Muscle of leg (tissue), 11 donors: ENCODE data around the gene SRC. TPM values are rescaled to one million over a fixed set of nuclear protein-coding genes. Genes with fewer than 3 reads are reported as not detected.

Experiments
- DNase-seq: peaks from one replicate; pipeline ENCODE4 v3.0.0; 2013
- H3K27ac ChIP-seq: one replicate; pipeline ENCODE4 v1.5.1; 2013; ENCODE audit warnings: mild to moderate bottlenecking, low read length, control low read depth
- H3K27me3 ChIP-seq: one replicate; pipeline ENCODE4 v1.6.1; 2013; ENCODE audit warnings: low read length; ENCODE audit not compliant: control insufficient read depth, insufficient read depth
- H3K36me3 ChIP-seq: one replicate; pipeline ENCODE4 v1.6.1; 2013; ENCODE audit warnings: low read length; ENCODE audit not compliant: control insufficient read depth, insufficient read depth
- H3K4me1 ChIP-seq: one replicate; pipeline ENCODE4 v1.6.1; 2013; ENCODE audit warnings: low read length; ENCODE audit not compliant: control insufficient read depth, insufficient read depth
- H3K4me3 ChIP-seq: one replicate; pipeline ENCODE4 v1.5.1; 2013; ENCODE audit warnings: low read length, control low read depth
- H3K9me3 ChIP-seq: replicated peaks from 2 replicates; pipeline ENCODE4 v1.6.1; 2013; ENCODE audit warnings: low read depth, low read length; ENCODE audit not compliant: control insufficient read depth
- WGBS: methylation state at CpG from one replicate; pipeline ENCODE4 v1.1.5; 2013; ENCODE audit warnings: missing lambda C conversion rate; ENCODE audit not compliant: insufficient coverage; 5-methylcytosine and 5-hydroxymethylcytosine counted together
- polyA plus RNA-seq, 8 donors: library from polyadenylated mRNA; unstranded; fragments of 120-200 nt; gene quantifications; one replicate each; pipeline versions ENCODE4 v1.2.1 to v1.2.3, GENCODE V29; 2013; ENCODE audit warnings: inconsistent platforms in 1 of 8, low replicate concordance in 1 of 8; ENCODE audit not compliant: insufficient read length in 8 of 8, insufficient read depth in 1 of 8
- total RNA-seq: library from RNA; stranded (reverse); fragments of 120-200 nt; gene quantifications from one replicate; pipeline ENCODE4 v1.2.4, GENCODE V29; 2013

Gene SRC
- total and polyA plus RNA-seq, 9 donors, result 8.6 to 25.4 (median 16.6) TPM

DNA sequence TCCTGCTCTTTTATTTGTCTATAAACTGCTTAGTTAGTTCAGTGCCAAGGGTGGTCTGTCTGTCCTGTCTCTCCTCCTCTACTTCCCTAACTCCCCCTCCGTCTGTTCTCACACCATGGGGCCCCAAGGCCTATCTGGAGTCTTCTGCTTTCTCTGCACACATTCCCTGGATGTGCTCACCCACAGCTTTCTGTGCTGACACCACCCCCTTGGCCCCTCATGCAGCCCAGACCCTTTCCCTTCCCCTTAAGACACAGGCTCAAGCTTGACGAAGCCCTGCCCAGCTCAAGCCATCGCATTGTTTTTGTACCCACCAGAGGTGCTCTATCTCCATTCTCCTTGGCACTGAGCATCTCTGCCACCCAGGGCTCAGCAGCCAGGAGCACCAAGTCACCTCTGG lies 97.0 kb downstream of the SRC start:
- Histone ChIP-seq H3K4me3 (no peak overlapping the region), H3K4me1 (no peaks in the 10 kb centered on the region), H3K9me3 (no peaks in the 10 kb centered on the region), H3K27me3 (no peaks in the 10 kb centered on the region), H3K36me3 (no peaks in the 10 kb centered on the region), H3K27ac (no peak overlapping the region)
- no peak for DNase-seq
- WGBS, result 77% methylated on average over 3 of the region's 3 CpGs

DNA sequence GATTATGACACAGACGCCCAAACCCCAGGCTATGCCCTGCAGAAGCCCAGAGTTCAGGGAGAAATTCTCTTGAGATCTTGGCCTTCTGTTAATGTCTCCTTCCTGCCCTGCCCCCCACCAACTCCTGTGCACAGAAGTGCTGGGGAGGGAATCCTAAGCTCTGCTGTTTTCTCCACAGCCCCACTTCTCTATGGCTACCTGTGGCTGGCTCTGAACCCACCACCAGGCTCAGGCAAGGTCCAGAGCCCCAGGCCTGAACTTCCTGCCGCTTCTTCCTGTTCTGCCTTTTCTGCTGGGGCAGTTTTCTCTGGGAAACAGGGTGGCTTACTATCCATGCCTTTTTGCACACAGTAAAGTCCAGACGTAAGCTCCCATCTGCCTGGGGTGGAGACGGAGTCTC lies 97.7 kb downstream of the SRC start:
- H3K4me3 ChIP-seq, result no peak overlapping the region
- no peaks in the 10 kb centered on the region for H3K36me3 ChIP-seq
- no peaks in the 10 kb centered on the region for H3K27me3 ChIP-seq
- H3K9me3 ChIP-seq, result no peaks in the 10 kb centered on the region
- DNase-seq, result no peak
- H3K27ac ChIP-seq, result no peak overlapping the region
- WGBS, result 91% methylated on average over 2 of the region's 4 CpGs
- no peaks in the 10 kb centered on the region for H3K4me1 ChIP-seq

DNA sequence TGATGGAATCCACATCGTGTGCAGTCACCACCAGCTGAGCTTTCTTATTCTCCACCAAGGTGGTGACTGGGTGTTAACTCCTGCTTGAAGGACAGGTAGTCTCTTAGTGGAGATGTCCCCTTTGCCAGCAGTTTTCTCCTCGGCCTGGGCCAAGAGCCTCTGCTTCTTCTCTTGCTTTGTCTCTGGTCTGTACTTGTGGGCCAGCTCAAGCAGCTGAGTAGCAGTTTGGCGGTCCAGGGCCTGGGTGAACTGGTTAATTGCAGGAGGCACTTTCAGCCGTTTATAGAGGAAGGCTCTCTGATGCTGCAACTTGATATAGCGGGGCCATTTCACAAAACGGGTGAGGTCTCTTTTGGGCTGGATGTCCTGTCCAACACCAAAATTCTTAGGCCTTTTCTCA lies 99.1 kb downstream of the SRC start:
- H3K4me3 ChIP-seq, result no peak overlapping the region
- WGBS, result 51% methylated on average over 5 of the region's 6 CpGs
- no peak overlapping the region for H3K27ac ChIP-seq
- H3K9me3 ChIP-seq, result no peaks in the 10 kb centered on the region
- H3K36me3 ChIP-seq, result no peaks in the 10 kb centered on the region
- H3K27me3 ChIP-seq, result no peaks in the 10 kb centered on the region
- no peak for DNase-seq
- no peaks in the 10 kb centered on the region for H3K4me1 ChIP-seq

GRCh38 chr20:37446286-37447032 lies 100.5 kb downstream of the SRC start:
- Histone ChIP-seq H3K27ac (no peak overlapping the region), H3K36me3 (no peaks in the 10 kb centered on the region)
- WGBS, result 86% methylated on average over 4 of the region's 5 CpGs

GRCh38 chr20:37447688-37448087 lies 101.7 kb downstream of the SRC start:
- 86% methylated on average over 3 of the region's 3 CpGs for WGBS
- no peak for DNase-seq
- H3K4me1 ChIP-seq, result no peaks in the 10 kb centered on the region
- no peaks in the 10 kb centered on the region for H3K9me3 ChIP-seq
- H3K36me3 ChIP-seq, result no peaks in the 10 kb centered on the region
- no peak overlapping the region for H3K4me3 ChIP-seq
- no peaks in the 10 kb centered on the region for H3K27me3 ChIP-seq
- no peak overlapping the region for H3K27ac ChIP-seq

More at GRCh38 chr20:37446286-37447032, 100.5 kb downstream of the SRC start:
- Histone ChIP-seq H3K27me3 (no peaks in the 10 kb centered on the region), H3K4me1 (no peaks in the 10 kb centered on the region), H3K4me3 (no peak overlapping the region), H3K9me3 (no peaks in the 10 kb centered on the region)
- no peak for DNase-seq

DNA sequence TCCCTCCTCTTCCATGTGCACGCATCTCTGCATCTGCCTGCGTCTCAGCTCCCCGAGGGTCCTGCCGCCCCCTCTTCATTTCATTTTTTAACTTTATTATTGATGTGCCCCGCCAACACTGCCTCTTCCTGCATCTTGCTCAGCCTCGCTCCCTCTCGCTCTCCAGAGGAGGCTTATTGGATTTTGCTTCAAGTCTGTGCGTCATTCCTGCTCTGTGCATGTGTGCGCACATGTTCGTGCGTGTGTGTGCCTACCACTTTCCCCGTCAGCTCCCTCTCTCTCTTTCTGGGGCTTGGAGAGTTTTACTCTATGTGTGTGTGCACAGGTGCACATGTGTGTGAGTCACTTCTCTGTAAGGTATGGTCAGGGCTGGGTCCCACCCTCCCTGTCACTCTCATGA lies 103.3 kb downstream of the SRC start:
- Histone ChIP-seq H3K27me3 (no peaks in the 10 kb centered on the region), H3K27ac (no peak overlapping the region), H3K4me3 (no peak overlapping the region), H3K9me3 (no peaks in the 10 kb centered on the region), H3K4me1 (peaks cover 2% of the 10 kb centered on the region), H3K36me3 (no peaks in the 10 kb centered on the region)
- no peak for DNase-seq
- WGBS, result 24% methylated on average over 5 of the region's 12 CpGs

DNA sequence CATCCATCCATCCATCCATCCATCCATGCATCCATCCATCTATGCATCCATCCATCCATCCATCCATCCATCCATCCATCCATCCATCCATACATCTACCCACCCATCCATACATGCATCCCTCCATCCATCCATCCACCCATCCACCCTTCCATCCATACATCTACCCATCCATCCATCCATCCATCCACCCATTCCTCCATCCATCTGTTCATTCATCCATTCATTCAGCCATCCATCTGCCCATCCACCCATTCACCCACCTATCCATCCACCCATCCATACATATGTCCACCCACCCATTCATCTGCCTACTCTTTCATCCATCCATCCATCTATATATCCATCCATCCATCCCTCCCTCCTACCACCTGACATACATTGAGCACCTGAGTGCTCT lies 104.4 kb downstream of the SRC start:
- H3K27me3 ChIP-seq, result no peaks in the 10 kb centered on the region
- H3K36me3 ChIP-seq, result no peaks in the 10 kb centered on the region
- no peak overlapping the region for H3K27ac ChIP-seq
- no peak for DNase-seq
- peaks cover 5% of the 10 kb centered on the region for H3K9me3 ChIP-seq
- H3K4me3 ChIP-seq, result no peak overlapping the region
- H3K4me1 ChIP-seq, result peaks cover 2% of the 10 kb centered on the region

- H3K36me3 ChIP-seq, result no peaks in the 10 kb centered on the region
- peaks cover 2% of the 10 kb centered on the region for H3K4me1 ChIP-seq
- no peak overlapping the region for H3K4me3 ChIP-seq
Observed at GRCh38 chr20:37451616-37452015, 105.7 kb downstream of the SRC start.

DNA sequence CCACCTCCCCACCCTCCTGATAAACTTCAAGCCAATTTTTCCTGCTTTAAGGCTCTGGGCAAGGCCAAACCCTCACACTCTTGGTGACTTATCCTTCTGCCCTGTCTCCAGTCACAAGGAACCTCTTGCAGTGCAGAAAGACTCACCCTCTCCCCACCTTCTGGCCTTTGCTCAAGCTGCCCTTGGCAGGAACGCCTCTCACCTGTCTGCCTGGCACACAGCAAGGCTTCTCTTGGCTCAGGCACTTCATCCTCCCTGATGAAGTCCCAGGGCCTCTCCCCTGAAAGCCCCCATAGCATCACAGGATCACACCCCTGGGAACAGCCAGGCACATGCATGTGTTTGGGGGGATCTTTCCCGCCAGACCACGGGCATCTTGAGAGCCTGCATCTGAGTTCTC lies 106.3 kb downstream of the SRC start:
- Histone ChIP-seq H3K27me3 (no peaks in the 10 kb centered on the region), H3K36me3 (no peaks in the 10 kb centered on the region), H3K4me1 (peaks cover 2% of the 10 kb centered on the region), H3K4me3 (no peak overlapping the region), H3K27ac (no peak overlapping the region), H3K9me3 (peaks cover 15% of the 10 kb centered on the region)
- WGBS, result no CpG with 5 or more reads among the region's 3 CpGs
- DNase-seq, result no peak

More at GRCh38 chr20:37451616-37452015, 105.7 kb downstream of the SRC start:
- Histone ChIP-seq H3K27ac (no peak overlapping the region), H3K27me3 (no peaks in the 10 kb centered on the region), H3K9me3 (peaks cover 14% of the 10 kb centered on the region)
- no peak for DNase-seq
- 88% methylated on average over 2 of the region's 2 CpGs for WGBS

- Histone ChIP-seq H3K9me3 (peaks cover 17% of the 10 kb centered on the region), H3K4me3 (no peak overlapping the region), H3K27me3 (no peaks in the 10 kb centered on the region), H3K4me1 (peaks cover 2% of the 10 kb centered on the region), H3K36me3 (no peaks in the 10 kb centered on the region), H3K27ac (no peak overlapping the region)
- whole genome bisulfite sequencing, result 0% methylated on average over 1 of the region's 3 CpGs
- DNase-seq, result no peak
Observed at GRCh38 chr20:37453288-37453687, 107.3 kb downstream of the SRC start.

GRCh38 chr20:37453836-37454235 lies 107.9 kb downstream of the SRC start:
- H3K4me1 ChIP-seq, result peaks cover 2% of the 10 kb centered on the region
- 76% methylated on average over 5 of the region's 5 CpGs for WGBS
- no peaks in the 10 kb centered on the region for H3K36me3 ChIP-seq
- peaks cover 22% of the 10 kb centered on the region for H3K9me3 ChIP-seq
- no peak overlapping the region for H3K27ac ChIP-seq
- no peaks in the 10 kb centered on the region for H3K27me3 ChIP-seq
- no peak overlapping the region for H3K4me3 ChIP-seq
- no peak for DNase-seq
